Heart left ventricle (tissue), 16 donors: ENCODE measurements around the gene IPMK. TPM values are rescaled to one million over a fixed set of nuclear protein-coding genes. Genes with fewer than 3 reads are reported as not detected.

Experiments
- ATAC-seq, 4 donors: fragments of 200-7000 bp; cut with Tn5 transposase; one replicate each; pipeline ENCODE4 v1.9.1; 2020 to 2022; ENCODE audit warnings: moderate library complexity in 4 of 4, mild to moderate bottlenecking in 3 of 4, moderate number of reproducible peaks in 1 of 4
- DNase-seq, 5 donors: peaks; one replicate each; pipeline ENCODE4 v3.0.0-alpha.2; 2020
- H3K27ac ChIP-seq, 12 donors: fragments of 200-600 bp; sonication (generic) in 4 of 12; one replicate each; pipeline versions ENCODE4 v1.5.0 to v1.8.0; 2016 to 2022; ENCODE audit warnings: mild to moderate bottlenecking in 2 of 12
- H3K27me3 ChIP-seq, 9 donors: fragments of 200-600 bp; sonication (generic) in 2 of 9; one replicate each; pipeline versions ENCODE4 v1.5.1 to v1.8.0; 2016 to 2022; ENCODE audit warnings: mild to moderate bottlenecking in 3 of 9
- H3K36me3 ChIP-seq, 9 donors: fragments of 200-600 bp; sonication (generic) in 2 of 9; one replicate each; pipeline versions ENCODE4 v1.5.0 to v1.8.0; 2018 to 2022; ENCODE audit warnings: mild to moderate bottlenecking in 2 of 9
- H3K4me1 ChIP-seq, 12 donors: fragments of 200-600 bp; sonication (generic) in 4 of 12; one replicate each; pipeline versions ENCODE4 v1.5.0 to v1.8.0; 2016 to 2022; ENCODE audit warnings: mild to moderate bottlenecking in 3 of 12
- H3K4me3 ChIP-seq, 12 donors: fragments of 200-600 bp; sonication (generic) in 4 of 12; one replicate each; pipeline versions ENCODE4 v1.5.0 to v1.8.0; 2017 to 2022; ENCODE audit warnings: mild to moderate bottlenecking in 9 of 12, moderate library complexity in 4 of 12
- H3K9me3 ChIP-seq, 12 donors: fragments of 200-600 bp; sonication (generic) in 4 of 12; one replicate each; pipeline versions ENCODE4 v1.5.0 to v1.8.0; 2016 to 2022; ENCODE audit warnings: mild to moderate bottlenecking in 1 of 12
- POLR2A ChIP-seq, 2 donors: fragments of 450-650 bp; IDR thresholded peaks; one replicate each; pipeline ENCODE4 v1.6.1; 2017; ENCODE audit warnings: antibody characterized with exemption in 2 of 2, mild to moderate bottlenecking in 2 of 2, moderate library complexity in 2 of 2
- WGBS, 4 donors: extraction: QIAGEN DNeasy Blood & Tissue Kit in 2 of 4; methylation state at CpG; one replicate each; pipeline versions ENCODE4 v1.1.5 to v1.1.7; 2013 to 2018; 5-methylcytosine and 5-hydroxymethylcytosine counted together
- intact Hi-C, 10 donors: fragments of 100-400 bp; cut with DNase I; formaldehyde crosslinking; loops; one replicate each; pipeline versions ENCODE4 v1.11.1 to v1.14.2; 2022
- polyA plus RNA-seq, 2 donors: library from polyadenylated mRNA; stranded (reverse); fragments of 200-250 nt; gene quantifications; one replicate each; pipeline ENCODE4 v1.2.3, GENCODE V29; 2013
- total RNA-seq, 9 donors: library from RNA; depleted of rRNA in 2 of 9; stranded (reverse); fragments of >200 nt in 2 of 9; fragmentation: NEBNext Ultra II Directional in 3 of 9; extraction: Animal tissue kit (Norgen Biotek cat#: 25700) in 3 of 9; gene quantifications; one replicate each; pipeline versions ENCODE4 v1.1.0 to v1.2.4, GENCODE V29; 2016 to 2023
- TF ChIP-seq, protein P1 (sequence below), 12 donors: fragments of 200-600 bp; sonication (generic) in 4 of 12; IDR thresholded peaks; one replicate each; pipeline versions ENCODE4 v1.5.0 to v1.8.0; 2018 to 2022; ENCODE audit warnings: antibody characterized with exemption in 12 of 12, mild to moderate bottlenecking in 5 of 12
- donor health status: ischemic (EF 13 %, LVEDD 7.1; RV severe dilation, severe dysfunction).
- donor health status: healthy with polysubstance abuse.
- donor health status: DM: no; HTN: yes; CAD: no.
- donor health status: DM: no; HTN: no; CAD: no.
- donor health status: ischemic (EF 25% LVEDD 6.9; RV normal size, moderate dysfunction).
- donor health status: ischemic (EF 25% LVEDD 5.7; RV mildly dilated, moderate dysfunction).
- donor health status: healthy.
- donor health status: DM: yes; HTN: yes; CAD: no.
- donor health status: ischemic (EF 35%, LVEDD 5.7; RV mildly dilated, moderate dysfunction).
- donor health status: nonischemic (EF 11% LVEDD 7.7; RV severe dilation, severe dysfunction).
- donor health status: DM: yes; HTN: yes; CAD: no.
- donor health status: PGD.
- donor health status: ischemic (EF 29% LVEDD 5.4; RV normal size, mild dysfunction).
- donor health status: nonischemic (EF 23%, LVEDD 6.1; RV moderate dilation, normal function).

The IPMK gene
- total and polyA plus RNA-seq, 11 donors: 0.95 to 4.2 (median 2.4) TPM

- no peaks in the 10 kb centered on the region for H3K4me1 ChIP-seq
- H3K4me3 ChIP-seq: no peak overlapping the region
- H3K36me3 ChIP-seq: no peaks in the 10 kb centered on the region
- H3K9me3 ChIP-seq: no peaks in the 10 kb centered on the region
- H3K27ac ChIP-seq: no peak overlapping the region
- no peaks in the 10 kb centered on the region for H3K27me3 ChIP-seq
- no peak for TF ChIP-seq POLR2A (IDR thresholded peaks at IDR 0.05)
- intact Hi-C loops: loop anchor here in 6 of 10 donors (2.0 to 10.0 kb wide), 4 partner anchors 112 to 216 kb away; partner anchors contain the start of gene TFAM (in 2 of the 6)
- 94 to 98% (median 96%) methylated on average over 2 of the region's 2 CpGs for WGBS, 4 donors
- no peak for ATAC-seq
- no peak for DNase-seq
Observed at GRCh38 chr10:58179238-58179637, 88.5 kb downstream of the IPMK start.

- WGBS, 4 donors: 29 to 100% (median 80%) methylated on average over 1 of the region's 1 CpG
- H3K27ac ChIP-seq: no peak overlapping the region
- H3K4me1 ChIP-seq: no peaks in the 10 kb centered on the region
- ATAC-seq: no peak
- no peak for DNase-seq
- H3K9me3 ChIP-seq: no peaks in the 10 kb centered on the region
- intact Hi-C loops: loop anchor here in 6 of 10 donors (2.0 to 10.0 kb wide), 4 partner anchors 112 to 216 kb away; partner anchors contain the start of gene TFAM (in 2 of the 6)
- no peak overlapping the region for H3K4me3 ChIP-seq
- TF ChIP-seq, protein P1, sequence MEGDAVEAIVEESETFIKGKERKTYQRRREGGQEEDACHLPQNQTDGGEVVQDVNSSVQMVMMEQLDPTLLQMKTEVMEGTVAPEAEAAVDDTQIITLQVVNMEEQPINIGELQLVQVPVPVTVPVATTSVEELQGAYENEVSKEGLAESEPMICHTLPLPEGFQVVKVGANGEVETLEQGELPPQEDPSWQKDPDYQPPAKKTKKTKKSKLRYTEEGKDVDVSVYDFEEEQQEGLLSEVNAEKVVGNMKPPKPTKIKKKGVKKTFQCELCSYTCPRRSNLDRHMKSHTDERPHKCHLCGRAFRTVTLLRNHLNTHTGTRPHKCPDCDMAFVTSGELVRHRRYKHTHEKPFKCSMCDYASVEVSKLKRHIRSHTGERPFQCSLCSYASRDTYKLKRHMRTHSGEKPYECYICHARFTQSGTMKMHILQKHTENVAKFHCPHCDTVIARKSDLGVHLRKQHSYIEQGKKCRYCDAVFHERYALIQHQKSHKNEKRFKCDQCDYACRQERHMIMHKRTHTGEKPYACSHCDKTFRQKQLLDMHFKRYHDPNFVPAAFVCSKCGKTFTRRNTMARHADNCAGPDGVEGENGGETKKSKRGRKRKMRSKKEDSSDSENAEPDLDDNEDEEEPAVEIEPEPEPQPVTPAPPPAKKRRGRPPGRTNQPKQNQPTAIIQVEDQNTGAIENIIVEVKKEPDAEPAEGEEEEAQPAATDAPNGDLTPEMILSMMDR (IDR thresholded peaks at IDR 0.05): no peak
- no peak for TF ChIP-seq POLR2A (IDR thresholded peaks at IDR 0.05)
- no peaks in the 10 kb centered on the region for H3K27me3 ChIP-seq
- H3K36me3 ChIP-seq: no peaks in the 10 kb centered on the region
Observed at GRCh38 chr10:58178811-58179210, 88.9 kb downstream of the IPMK start.

GRCh38 chr10:58177362-58177947 lies 90.2 kb downstream of the IPMK start:
- no peak for TF ChIP-seq POLR2A (IDR thresholded peaks at IDR 0.05)
- TF ChIP-seq, protein P1 (IDR thresholded peaks at IDR 0.05): peak; percentile 40 to 79 (median 68)
- Histone ChIP-seq H3K36me3 (no peaks in the 10 kb centered on the region), H3K27me3 (no peaks in the 10 kb centered on the region), H3K4me1 (no peaks in the 10 kb centered on the region), H3K4me3 (no peak overlapping the region), H3K27ac (no peak overlapping the region), H3K9me3 (no peaks in the 10 kb centered on the region)
- no peak for ATAC-seq
- intact Hi-C loops: loop anchor here in 9 of 10 donors (1.0 to 10.0 kb wide), 6 partner anchors 113 to 217 kb away; partner anchors contain the start of gene TFAM (in 2 of the 9)
- 14 to 26% (median 17%) methylated on average over 3 of the region's 3 CpGs for WGBS, 4 donors
- DNase-seq: no peak

GRCh38 chr10:58175990-58176900 lies 91.4 kb downstream of the IPMK start:
- H3K36me3 ChIP-seq: no peaks in the 10 kb centered on the region
- no peaks in the 10 kb centered on the region for H3K9me3 ChIP-seq
- intact Hi-C loops: loop anchor here in 8 of 10 donors (2.0 to 10.0 kb wide), 4 partner anchors 115 to 219 kb away; partner anchors contain the start of gene TFAM (in 2 of the 8)
- no peak for ATAC-seq
- TF ChIP-seq, protein P1 (IDR thresholded peaks at IDR 0.05): no peak
- TF ChIP-seq POLR2A (IDR thresholded peaks at IDR 0.05): no peak
- DNase-seq: no peak
- no peak overlapping the region for H3K27ac ChIP-seq
- H3K4me3 ChIP-seq: no peak overlapping the region
- 12 to 23% (median 19%) methylated on average over 2 of the region's 2 CpGs for WGBS, 4 donors
- no peaks in the 10 kb centered on the region for H3K27me3 ChIP-seq
- H3K4me1 ChIP-seq: no peaks in the 10 kb centered on the region
